HG02763 (cell line): Measurements from ENCODE around the gene ENTHD1.

Source experiments
- ATAC-seq: cut with Tn5 transposase; IDR thresholded peaks from one replicate; pipeline ENCODE4 v1.9.1; 2021; ENCODE audit warnings: mild to moderate bottlenecking, moderate library complexity; ENCODE audit not compliant: unreplicated experiment

Gene ENTHD1

GRCh38 chr22:39718921-39719475 lies 174.6 kb downstream of the ENTHD1 start:
- no peak for ATAC-seq

- ATAC-seq: no peak
These were observed 175.4 kb downstream of the ENTHD1 start for GRCh38 chr22:39718206-39718605.

- no peak for ATAC-seq
These were observed 176.5 kb downstream of the ENTHD1 start for GRCh38 chr22:39717099-39717498.

DNA sequence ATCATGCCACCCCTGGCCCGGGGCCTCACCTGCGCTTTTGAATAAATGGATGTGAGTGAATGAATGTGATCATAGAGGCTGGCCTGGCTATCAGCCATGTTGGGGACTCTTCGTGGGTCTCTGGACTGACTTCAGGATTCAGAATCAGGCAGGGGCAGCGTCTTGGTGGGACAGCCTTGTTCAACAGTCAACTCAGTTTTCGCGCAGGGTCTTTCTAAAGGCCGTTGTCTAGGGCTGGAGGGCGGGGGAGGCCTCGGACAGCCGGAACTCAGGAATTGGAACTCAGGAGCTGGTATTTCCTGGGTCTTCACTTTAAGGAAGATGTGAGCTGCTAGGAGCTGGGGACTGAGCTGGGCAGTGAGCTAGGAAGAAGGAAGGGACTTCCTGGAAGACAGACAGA lies 177.0 kb downstream of the ENTHD1 start:
- no peak for ATAC-seq

DNA sequence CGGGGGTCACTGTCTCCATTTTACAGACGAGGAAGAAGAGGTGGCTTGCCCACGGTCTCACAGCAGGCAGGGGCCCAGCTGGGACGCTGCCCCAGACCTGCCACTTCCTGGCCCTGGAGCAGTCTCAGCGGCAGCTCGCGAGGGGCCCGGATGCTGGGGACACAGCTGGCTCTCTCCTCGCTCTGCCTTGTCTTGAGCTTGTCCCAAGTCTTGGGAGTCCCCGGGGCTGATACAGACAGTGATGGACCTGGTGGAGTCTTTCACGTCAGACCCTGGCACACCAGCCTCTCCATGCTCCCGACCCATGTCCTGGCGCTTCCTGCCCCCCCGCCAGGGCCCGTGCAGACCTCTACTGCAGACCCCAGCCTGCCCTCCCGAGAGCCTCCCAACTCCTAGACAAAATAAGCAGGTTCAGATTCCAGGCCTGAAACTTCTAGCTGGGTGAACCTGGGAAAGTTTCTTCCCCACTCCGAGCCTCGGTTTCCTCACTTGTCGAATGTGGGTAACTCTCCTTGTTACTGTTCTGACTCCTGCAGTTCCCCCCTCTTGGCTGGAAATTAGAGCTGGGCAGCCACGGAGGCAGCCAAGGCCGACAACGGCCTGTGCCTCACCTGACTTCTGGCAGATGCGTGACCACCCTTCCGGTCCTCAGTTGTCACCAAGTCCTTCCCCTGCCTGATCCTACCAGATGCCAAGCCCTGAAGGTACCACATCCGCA lies 177.6 kb downstream of the ENTHD1 start:
- ATAC-seq: no peak

- ATAC-seq: no peak
These were observed 179.2 kb downstream of the ENTHD1 start for GRCh38 chr22:39714321-39714720.

- ATAC-seq: no peak
These were observed 179.7 kb downstream of the ENTHD1 start for GRCh38 chr22:39713799-39714290.

DNA sequence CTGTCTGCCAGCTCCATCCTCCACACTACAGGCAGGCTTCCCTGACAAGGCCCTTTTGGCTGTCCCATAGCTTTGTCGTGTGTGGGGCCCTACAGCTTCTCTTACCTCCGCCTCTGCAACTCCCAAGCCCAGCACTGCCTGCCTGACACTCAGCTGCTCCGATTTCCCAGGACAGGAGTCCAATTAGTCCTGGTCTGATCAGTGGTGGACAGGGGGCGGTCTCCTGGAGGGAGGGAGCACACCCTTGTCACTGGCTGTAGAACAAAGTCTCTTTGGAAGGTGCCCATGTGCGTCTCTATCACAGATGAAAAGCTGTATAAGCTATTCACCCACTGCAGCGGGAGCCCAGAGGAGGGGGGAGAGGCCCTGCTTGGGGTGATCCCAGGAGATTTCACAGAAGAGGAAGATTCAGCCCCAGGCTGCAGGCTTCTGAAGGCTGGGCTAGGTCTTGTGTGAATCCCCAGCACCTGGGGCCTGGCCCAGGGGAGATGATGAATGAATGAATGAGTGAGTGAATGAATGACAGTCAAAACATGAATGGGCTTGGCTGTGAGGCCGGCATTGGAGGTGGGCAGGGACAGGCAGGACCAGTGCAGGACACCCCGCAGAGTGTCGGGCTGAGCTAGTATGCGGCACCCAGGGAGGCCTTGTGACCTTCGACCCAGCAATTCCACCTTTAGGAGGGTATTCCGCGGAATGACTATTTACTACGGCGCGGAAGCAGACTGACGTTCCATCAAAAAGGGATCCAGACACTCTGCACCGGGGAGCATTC lies 180.6 kb downstream of the ENTHD1 start:
- ATAC-seq: no peak

GRCh38 chr22:39712081-39712480 lies 181.5 kb downstream of the ENTHD1 start:
- ATAC-seq: no peak

GRCh38 chr22:39710380-39711150 lies 183.0 kb downstream of the ENTHD1 start:
- no peak for ATAC-seq

- ATAC-seq: no peak
These were observed 185.7 kb downstream of the ENTHD1 start for GRCh38 chr22:39707816-39708215.

DNA sequence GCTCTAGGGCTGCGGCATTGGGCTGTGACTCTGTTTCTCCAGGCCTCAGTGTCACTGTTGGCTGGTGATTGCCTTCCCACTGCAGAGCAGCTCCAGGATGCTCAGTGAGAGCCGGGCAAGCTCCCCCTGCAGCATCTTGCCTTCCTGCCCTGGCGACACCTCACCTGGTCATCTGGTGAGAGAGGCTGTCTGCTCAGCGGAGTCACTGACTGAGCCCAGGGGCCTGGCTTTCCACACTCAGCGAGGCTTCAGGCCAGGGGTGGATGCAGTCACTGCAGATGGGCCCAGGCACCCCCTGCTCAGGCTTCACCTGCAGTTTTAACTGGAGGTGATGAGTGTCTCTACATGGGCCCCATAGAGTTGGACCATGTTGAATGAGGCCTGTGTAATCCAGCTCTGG lies 186.2 kb downstream of the ENTHD1 start:
- ATAC-seq: no peak

- no peak for ATAC-seq
These were observed 187.0 kb downstream of the ENTHD1 start for GRCh38 chr22:39706376-39707140.

DNA sequence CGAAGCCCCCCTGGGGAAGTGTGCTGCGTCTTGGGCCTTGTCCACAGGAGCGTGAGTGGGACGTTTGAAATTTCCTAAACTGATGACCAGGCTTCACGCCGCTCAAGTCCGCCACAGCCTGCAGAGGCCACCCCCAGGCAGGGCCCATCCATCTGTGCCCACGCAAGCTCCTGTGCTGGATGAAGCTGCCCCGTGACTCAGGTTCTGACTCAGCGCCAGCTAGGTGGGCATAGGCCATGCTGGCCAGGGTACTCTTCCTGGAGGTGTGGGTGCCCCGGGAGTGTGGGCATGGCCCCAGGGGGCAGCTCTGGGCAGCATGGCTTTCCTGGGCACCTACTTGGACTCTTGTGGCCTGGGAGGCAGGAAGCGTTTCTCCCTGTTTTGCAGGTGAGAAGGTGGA lies 188.2 kb downstream of the ENTHD1 start:
- no peak for ATAC-seq

GRCh38 chr22:39703928-39704639 lies 189.5 kb downstream of the ENTHD1 start:
- no peak for ATAC-seq

- ATAC-seq: no peak
These were observed 190.5 kb downstream of the ENTHD1 start for GRCh38 chr22:39703091-39703490.

DNA sequence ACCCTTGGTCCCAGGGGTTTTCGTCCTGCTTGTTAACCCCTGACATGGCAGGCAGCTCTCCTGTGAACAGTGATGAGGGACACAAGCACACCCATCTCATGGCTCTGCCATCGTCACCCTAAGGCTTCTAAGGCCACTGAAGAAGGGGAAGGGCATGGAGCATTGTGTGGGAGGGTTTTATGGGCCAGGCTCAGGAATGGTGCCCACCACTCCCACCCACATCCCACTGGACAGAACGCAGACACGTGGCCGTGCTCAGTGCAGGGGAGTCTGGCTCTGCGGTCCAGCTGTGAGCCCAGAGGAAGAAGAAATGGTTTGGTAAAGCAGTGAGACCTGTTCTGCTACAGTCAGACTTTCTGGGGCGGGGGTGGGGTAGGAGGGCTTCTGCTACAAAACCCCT lies 193.0 kb downstream of the ENTHD1 start:
- no peak for ATAC-seq

- no peak for ATAC-seq
These were observed 193.8 kb downstream of the ENTHD1 start for GRCh38 chr22:39699631-39700360.

- ATAC-seq: no peak
These were observed 195.7 kb downstream of the ENTHD1 start for GRCh38 chr22:39697790-39698430.
